GM18502 (cell line): ENCODE measurements around the gene RREB1.

Experiments
- ATAC-seq: cut with Tn5 transposase; IDR thresholded peaks from one replicate; pipeline ENCODE4 v1.9.1; 2021; ENCODE audit warnings: mild to moderate bottlenecking; ENCODE audit not compliant: unreplicated experiment, poor library complexity

The RREB1 gene

DNA sequence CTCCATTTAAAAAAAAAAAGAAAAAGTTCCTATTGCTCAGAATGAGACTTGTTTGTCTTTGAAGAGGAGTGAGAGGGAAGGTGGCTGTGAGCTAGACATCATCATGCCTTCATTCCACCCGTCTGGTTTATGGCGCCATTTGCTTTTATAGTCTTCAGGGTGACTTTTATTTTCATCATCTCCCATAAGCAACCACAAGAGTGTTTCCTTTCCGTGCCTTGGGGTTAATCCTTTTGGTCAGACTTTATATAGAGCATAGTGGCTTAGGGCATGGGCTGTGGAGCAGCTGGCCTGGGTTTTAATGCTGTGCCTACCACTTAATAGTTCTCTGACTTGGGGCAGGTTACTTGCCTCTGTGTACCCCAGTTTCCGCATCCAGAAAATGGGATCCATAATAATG is 77.8 kb downstream of the RREB1 start:
- no peak for ATAC-seq

GRCh38 chr6:7188492-7188891 is 80.7 kb downstream of the RREB1 start:
- peak; percentile 93 for ATAC-seq

DNA sequence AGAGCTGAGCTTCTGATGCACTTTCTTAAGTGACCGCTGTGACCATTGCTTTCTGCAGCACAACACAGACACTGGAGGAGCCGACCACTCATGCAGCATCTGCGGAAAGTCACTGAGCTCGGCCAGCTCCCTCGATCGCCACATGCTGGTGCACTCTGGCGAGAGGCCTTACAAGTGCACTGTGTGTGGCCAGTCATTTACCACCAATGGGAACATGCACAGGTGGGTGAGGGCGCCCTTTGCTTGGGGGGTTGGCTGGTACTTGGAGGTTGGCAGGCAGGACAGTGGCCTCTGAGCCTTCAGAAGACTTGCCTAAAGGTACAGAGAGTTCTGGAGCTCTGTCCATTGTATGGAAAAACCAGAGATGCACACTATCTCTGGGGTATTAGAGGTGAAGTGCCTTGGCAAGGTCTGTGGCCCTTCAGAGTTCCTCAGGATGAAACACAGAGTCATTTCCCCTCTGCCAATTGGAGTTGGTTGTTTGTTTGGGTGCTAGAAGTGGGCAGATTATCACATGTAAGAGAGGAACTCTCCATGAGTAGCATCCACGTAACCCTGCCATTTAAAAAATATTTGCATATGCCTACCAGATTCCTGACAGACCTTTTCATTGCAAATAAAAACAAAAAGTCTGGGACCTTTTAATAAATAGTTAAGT is 81.5 kb downstream of the RREB1 start:
- ATAC-seq = no peak

DNA sequence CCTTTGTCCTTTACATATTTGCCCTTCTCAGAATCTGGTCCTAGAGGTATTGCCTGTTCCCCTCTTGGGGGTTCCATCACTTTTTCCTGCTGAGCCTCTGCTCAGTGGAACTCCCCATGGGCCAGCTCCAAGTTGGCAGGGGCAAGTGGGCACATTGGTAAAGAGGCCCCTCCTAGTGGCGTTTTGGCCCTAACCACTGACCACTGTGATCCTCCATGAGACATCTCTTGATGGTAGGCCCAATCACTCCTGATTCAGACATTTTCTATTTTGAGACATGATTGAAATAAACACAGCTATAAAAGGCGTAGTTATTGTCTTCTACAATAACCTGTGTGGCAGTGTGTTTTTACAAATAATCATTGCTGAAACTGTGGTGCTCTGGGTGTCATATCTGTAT is 83.0 kb downstream of the RREB1 start:
- ATAC-seq = no peak

DNA sequence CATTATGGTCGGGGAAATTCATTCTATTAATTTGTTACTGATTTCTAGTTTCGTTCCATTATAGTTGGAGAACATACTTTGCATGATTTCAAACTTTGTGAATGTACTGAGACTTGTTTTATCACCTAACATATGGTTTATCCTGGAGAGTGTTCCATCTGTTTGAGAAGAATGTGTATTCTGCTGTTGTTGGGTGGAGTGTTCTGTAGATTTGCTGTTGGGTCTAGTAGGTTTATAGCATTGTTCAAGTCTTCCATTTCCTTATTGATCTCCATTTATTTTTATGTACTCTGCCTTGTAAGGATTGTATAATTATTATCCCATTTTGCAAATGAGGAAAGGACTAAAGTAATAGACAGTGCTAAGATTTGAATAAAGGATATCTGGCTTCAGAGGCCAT is 85.4 kb downstream of the RREB1 start:
- ATAC-seq = no peak

DNA sequence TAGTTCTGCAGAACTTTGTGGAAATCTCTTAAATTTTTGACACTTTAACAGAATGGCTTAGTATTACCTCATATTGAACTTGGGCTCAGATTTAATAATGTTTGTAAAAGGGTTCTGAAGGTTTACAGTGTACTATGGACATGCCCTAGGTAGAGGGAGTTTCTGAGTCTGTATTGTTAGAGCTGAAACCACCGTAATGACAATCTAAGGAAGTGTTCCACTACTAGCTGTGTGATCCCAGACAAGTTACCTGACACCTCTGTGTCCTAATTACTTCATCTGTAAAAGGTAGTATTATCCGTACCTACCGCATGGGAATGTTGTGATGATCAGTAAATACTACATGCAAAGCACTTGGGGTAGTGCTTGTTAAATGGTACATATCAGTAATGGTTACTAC is 86.9 kb downstream of the RREB1 start:
- no peak for ATAC-seq

DNA sequence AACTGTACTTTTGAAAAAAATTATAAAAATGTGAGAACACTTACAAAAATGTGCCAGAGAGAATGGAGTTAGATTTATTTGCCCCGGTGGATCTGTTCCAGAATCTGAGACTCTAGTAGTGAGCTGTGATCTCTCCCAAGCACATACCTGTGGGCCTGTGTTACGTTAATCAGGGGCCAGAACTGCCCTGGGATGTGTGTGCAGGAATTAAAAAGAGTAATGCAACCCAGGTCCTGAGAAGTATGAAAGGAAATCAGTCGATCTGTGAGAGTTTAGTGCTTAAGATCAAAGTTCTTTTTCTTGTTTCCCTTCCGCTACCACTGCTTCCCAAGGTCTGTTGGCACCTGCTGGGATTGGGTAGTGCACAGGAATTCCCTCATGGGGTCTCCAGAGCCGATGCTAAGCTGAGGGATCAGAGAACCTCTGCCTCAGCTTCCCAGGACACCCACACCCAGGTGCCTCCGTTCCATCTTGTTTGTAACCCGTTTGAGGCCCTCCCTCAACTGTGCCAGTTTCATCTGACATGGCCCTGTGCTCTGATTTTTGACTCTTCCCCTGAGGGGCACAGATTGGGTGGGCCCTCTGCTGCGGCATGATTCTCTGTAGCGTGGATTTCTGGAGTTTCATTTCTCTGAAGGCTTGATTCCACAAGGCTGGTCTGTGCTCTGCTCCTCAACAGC is 87.7 kb downstream of the RREB1 start:
- no peak for ATAC-seq

DNA sequence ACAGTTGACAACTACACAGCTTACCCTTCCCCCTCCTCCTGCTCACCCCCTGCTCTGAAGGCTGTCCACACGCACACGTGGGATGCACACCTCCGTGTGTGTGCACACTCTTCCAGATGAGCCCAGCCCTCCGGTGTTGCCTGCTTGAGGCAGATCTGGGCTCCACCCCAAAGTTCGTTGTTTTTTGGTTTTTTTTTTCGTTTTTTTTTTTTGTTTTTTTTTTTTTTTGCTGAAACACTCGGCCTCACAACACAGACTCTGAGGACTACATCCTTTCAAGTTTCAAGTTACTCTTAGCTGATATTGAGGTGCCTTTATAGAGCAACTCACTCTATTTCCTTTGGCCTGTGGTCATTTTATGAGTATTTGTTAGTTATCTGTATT is 88.2 kb downstream of the RREB1 start:
- no peak for ATAC-seq

DNA sequence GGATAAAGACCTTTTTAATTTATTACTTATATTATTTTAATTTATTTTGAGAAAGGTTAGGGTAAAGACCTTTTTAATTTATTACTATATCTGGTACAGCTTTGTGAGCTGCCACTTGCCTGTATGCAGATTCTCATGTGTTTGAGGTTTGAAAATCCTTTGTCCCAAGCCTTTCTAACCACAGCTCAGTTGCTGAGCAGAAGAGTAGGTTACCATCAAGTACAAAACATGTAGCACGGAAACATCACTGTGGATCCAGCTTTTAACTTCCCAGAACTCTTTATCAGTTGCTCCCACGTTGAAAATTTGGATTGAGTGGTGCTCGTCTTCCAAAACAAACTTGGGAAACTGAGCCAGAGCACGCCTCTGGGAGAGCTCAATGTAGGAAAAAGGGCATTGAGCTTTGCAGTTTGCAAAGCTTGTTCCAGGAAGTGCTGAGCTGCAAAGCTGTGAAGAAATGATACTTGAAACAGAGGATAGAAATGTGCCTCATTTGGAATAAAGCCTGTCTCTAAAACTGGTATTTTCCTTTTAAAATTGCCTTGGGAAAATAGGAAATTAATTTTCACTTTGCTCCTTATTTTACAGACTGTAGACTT is 89.0 kb downstream of the RREB1 start:
- no peak for ATAC-seq

DNA sequence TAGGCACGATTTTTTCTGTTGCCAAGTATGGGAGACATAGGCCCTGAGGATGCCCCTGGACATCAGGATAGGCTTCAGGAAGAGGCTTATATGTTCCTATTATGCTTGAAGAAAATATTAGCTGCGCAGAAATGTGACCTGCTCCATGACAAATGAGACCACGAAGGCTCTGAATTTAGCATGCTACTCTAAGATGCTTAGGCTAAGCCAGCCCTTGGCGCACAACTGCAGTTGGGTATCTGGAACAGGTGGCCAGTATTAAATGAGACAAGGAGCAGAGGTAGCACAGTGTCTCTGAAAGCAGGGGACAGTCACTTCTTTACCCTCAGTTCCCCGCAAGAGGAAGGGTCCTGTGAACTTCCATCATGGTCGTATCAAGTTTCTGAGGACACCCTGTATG is 90.0 kb downstream of the RREB1 start:
- ATAC-seq = no peak

DNA sequence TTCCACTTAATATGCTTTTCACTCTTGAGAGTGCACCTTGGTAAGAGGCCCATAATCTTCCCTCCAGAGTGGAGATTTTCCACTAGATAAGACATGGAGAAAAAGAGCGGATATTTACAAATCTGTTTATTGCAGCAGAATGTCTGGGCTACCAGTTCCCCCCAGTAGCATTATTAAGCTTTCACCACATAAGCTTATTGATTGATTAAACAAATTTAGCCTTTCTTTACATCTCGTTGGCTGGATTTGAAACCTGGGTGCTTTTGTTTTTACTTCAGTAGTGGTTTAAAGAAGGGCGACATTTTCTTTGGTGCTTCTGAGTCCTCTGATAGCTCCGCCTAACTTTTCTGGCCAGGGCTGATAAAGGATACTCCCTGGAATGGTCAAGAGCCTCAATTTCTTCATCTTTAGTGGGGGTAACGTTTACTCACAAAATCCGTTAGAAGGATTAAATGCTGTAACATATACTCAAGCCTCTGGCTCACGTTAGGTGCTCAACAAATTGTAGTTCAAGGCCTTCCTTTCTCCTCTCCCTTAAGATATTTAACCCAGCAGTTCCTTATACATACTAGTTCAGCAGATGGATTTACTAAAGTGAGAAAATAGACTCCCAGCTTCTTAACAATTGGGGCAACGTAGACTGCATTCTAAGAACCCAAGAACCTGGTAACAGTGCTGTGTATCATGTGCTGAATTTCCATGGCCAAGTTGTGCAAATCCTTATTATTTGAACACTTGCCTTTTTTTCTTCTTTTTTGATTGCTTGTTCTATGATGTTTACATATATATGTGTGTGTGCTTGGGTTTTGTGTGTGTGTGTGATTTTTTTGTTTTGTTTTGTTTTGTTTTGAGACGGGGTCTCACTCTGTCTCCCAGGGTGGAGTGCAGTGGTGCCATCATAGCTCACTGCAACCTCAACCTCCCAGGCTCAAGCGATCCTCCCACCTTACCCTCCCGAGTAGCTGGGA is 91.4 kb downstream of the RREB1 start:
- no peak for ATAC-seq

- ATAC-seq = no peak
These were observed 93.1 kb downstream of the RREB1 start for GRCh38 chr6:7200598-7201443.

DNA sequence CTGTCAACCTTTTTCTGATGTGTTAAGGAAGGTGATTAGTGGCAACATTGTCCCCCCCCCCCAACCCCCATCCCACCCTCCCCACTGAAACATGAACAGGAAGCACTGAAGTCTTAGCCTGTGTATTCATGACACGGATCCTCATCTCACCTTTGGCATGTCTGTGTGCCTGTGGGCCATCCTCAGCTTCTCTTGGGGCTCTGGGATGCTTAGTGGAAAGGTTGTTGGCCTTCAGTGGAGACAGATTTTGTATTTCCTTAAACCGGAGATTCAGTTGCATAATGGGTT is 93.6 kb downstream of the RREB1 start:
- ATAC-seq = no peak

GRCh38 chr6:7201732-7202541 is 94.2 kb downstream of the RREB1 start:
- ATAC-seq = peak; percentile 94

GRCh38 chr6:7202950-7203349 is 95.2 kb downstream of the RREB1 start:
- ATAC-seq = no peak

GRCh38 chr6:7203939-7204338 is 96.2 kb downstream of the RREB1 start:
- ATAC-seq = no peak

DNA sequence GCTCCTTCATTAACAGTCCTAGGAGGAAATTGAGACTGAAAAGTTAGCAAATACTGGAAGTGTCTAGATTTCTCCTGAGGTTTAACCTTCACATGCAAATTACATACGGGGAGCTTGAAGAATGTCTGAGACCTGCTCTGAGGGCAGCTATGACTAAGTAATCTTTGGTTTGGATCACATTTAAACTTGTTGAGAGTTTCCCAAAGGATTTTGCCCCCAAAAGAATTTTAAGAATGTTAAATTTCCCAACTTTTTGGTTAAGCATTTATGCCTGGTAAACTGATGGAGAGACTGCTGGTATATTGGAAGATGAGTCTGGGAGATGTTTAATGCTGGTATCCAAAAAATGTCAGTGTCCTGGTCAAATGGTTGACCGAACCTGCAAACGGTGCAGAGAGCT is 97.0 kb downstream of the RREB1 start:
- no peak for ATAC-seq

DNA sequence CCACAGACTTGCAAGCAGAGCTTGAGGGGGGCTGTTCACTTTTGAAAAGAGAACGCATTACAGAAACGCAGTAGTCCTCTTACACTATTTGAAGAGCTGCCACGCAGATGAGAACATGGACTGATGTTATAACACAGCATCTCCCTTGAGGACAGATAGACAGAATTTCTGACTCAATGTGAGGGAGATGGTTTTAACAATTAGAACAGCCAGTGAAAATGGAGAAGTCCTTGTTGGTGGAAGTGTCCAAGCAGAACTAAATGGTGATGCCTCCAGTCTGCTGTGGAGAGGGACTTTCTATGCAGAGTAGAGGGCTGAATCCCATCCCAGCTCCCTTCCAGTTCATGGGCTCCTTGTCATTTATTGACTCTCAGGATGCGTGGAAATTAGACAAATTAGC is 100.0 kb downstream of the RREB1 start:
- no peak for ATAC-seq

DNA sequence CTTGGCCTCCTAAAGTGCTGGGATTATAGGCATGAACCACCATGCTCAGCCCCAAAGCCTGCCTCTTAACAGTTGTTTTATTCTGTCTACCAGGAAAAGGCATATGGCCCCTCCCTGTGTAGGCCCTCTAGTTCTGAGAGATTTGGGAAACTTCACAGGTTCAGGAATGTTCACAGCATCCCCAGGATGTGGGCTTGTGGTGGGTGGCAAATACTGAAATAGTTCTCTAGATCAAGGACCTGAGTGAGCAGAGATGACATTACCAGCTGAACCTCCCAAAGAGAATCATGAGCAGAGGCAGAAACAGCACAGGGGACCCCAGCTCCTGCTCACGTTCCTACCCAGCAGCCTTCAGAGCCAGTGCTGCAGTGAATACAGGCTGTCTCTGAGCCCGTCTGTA is 105.7 kb downstream of the RREB1 start:
- ATAC-seq = no peak
